ENCODE measurements around the gene LRRC4C. TPM values are rescaled to one million over a fixed set of nuclear protein-coding genes. Genes with fewer than 3 reads are reported as not detected.

The LRRC4C gene
- total RNA-seq, 1 donor from 2014 or later, result 0.64 TPM

DNA sequence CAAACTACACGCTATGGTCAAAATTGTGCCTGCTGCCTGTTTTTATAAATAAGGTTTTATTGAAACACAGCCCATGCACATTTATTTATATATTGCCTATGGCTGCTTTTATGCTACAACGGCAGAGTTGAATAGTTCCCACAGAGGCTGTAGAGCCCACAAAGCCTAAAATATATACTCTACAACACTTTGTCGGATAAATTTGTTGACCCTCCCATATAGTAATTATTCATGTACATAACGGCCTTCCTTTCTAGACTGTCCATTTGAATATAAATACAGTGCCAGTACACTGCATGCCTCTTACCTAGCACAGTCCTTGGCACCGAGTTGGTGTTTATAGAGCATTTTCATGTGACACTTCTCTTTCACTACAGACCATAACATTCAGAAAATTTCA lies 314.0 kb downstream of the LRRC4C start:
- no peak overlapping the region for H3K4me3 Mint-ChIP-seq (ENCODE audit: unreplicated experiment)
- H3K36me3 Mint-ChIP-seq (ENCODE audit: unreplicated experiment), result no peaks in the 10 kb centered on the region
- no peak overlapping the region for H3K27ac Mint-ChIP-seq (ENCODE audit: unreplicated experiment)
- TF ChIP-seq, protein P1, sequence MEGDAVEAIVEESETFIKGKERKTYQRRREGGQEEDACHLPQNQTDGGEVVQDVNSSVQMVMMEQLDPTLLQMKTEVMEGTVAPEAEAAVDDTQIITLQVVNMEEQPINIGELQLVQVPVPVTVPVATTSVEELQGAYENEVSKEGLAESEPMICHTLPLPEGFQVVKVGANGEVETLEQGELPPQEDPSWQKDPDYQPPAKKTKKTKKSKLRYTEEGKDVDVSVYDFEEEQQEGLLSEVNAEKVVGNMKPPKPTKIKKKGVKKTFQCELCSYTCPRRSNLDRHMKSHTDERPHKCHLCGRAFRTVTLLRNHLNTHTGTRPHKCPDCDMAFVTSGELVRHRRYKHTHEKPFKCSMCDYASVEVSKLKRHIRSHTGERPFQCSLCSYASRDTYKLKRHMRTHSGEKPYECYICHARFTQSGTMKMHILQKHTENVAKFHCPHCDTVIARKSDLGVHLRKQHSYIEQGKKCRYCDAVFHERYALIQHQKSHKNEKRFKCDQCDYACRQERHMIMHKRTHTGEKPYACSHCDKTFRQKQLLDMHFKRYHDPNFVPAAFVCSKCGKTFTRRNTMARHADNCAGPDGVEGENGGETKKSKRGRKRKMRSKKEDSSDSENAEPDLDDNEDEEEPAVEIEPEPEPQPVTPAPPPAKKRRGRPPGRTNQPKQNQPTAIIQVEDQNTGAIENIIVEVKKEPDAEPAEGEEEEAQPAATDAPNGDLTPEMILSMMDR (IDR thresholded peaks at IDR 0.05; ENCODE audit: partially characterized antibody, unreplicated experiment), result no peak
- H3K27me3 Mint-ChIP-seq (ENCODE audit: unreplicated experiment), result no peaks in the 10 kb centered on the region
- H3K4me1 Mint-ChIP-seq (ENCODE audit: low read depth, unreplicated experiment), result no peaks in the 10 kb centered on the region
- no peaks in the 10 kb centered on the region for H3K9me3 Mint-ChIP-seq (ENCODE audit: unreplicated experiment)
- no peak for DNase-seq

DNA sequence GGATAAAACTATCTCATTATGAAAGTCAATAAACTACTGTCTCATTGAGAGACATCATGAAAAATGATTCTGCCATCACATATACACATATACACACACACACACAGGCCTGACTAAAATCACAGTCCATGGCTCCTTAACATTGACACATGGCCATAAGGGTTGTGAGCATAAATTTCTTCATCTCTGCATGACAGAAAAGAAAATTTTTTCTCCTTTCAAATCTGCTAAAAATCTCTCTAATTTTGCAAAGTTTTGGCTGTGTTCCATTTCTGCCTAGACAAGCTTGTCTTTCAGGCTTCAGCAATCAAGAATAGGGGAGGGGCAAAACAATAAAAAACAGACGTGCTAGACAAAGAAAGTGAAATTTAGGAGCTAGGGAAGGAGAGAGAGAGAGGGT lies 324.5 kb downstream of the LRRC4C start:
- no peaks in the 10 kb centered on the region for H3K9me3 Mint-ChIP-seq (ENCODE audit: unreplicated experiment)

DNA sequence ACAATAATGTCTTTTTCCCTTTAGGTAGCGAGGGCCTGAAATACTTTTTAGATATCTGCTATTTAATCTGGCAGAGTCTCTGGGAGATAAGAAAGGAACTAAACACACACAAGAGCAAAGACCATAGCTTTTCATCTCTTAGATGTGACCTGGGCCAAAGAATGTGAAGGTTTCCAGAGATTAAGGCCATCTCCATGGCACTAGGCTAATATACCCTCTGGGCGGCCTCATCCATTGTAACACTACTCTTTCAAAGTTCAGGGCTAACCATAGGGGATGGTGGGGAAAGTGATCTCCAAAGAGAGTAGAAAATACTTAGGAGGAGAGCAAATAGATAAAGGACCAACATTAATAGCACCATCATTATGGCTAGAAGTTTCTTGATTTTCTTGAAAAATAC lies 326.4 kb downstream of the LRRC4C start:
- Mint-ChIP-seq H3K4me1 (ENCODE audit: low read depth, unreplicated experiment) (no peaks in the 10 kb centered on the region), H3K9me3 (ENCODE audit: unreplicated experiment) (no peaks in the 10 kb centered on the region), H3K36me3 (ENCODE audit: unreplicated experiment) (no peaks in the 10 kb centered on the region), H3K27me3 (ENCODE audit: unreplicated experiment) (no peaks in the 10 kb centered on the region), H3K27ac (ENCODE audit: unreplicated experiment) (no peak overlapping the region), H3K4me3 (ENCODE audit: unreplicated experiment) (no peak overlapping the region)
- no peak for DNase-seq
- TF ChIP-seq, protein P1 (IDR thresholded peaks at IDR 0.05; ENCODE audit: partially characterized antibody, unreplicated experiment), result no peak

More for the DNA sequence above, 324.5 kb downstream of the LRRC4C start:
- Mint-ChIP-seq H3K27me3 (ENCODE audit: unreplicated experiment) (no peaks in the 10 kb centered on the region), H3K27ac (ENCODE audit: unreplicated experiment) (no peak overlapping the region), H3K4me1 (ENCODE audit: low read depth, unreplicated experiment) (no peaks in the 10 kb centered on the region), H3K4me3 (ENCODE audit: unreplicated experiment) (no peak overlapping the region), H3K36me3 (ENCODE audit: unreplicated experiment) (no peaks in the 10 kb centered on the region)
- TF ChIP-seq, protein P1 (IDR thresholded peaks at IDR 0.05; ENCODE audit: partially characterized antibody, unreplicated experiment), result no peak
- no peak for DNase-seq

DNA sequence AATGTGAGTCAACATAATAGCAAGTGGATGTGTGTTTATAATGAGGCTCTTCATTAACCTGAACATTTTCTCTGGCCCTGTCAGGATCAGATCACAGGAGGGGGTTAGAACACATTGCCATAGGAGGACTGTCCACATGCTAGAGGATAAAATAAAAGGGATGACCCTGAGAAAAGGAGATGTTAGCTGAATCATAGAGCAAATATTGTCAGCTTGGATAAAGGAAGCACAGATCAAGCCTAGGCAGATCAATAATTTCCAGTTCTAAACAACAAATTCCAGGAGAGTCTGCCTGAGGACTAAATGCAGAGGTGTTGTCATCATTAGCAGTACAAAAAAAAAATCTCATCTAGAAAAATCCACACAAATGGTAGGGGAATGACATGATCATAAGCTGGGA lies 337.9 kb downstream of the LRRC4C start:
- TF ChIP-seq, protein P1 (IDR thresholded peaks at IDR 0.05; ENCODE audit: partially characterized antibody, unreplicated experiment), result no peak

DNA sequence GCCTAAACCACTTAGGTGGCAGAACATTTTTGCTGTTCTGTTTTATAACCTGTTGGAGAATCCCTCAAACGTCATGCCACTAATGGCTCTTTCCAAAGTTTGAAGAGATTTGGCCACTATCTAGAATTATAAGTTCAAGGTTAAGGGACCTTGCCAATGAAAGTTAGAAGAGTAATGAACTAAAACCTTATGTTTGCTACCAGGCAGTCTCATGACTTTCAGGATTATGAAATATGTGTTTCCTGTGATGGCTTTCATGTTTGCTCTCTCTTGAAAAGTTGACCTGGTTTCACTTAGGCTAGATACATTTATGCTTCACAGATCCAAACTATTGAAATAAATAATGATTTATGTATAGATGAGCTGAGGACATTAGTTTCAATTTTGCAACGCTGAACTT lies 340.0 kb downstream of the LRRC4C start:
- Mint-ChIP-seq H3K4me3 (ENCODE audit: unreplicated experiment) (no peak overlapping the region), H3K27ac (ENCODE audit: unreplicated experiment) (no peak overlapping the region), H3K9me3 (ENCODE audit: unreplicated experiment) (no peaks in the 10 kb centered on the region), H3K27me3 (ENCODE audit: unreplicated experiment) (no peaks in the 10 kb centered on the region), H3K36me3 (ENCODE audit: unreplicated experiment) (no peaks in the 10 kb centered on the region), H3K4me1 (ENCODE audit: low read depth, unreplicated experiment) (no peaks in the 10 kb centered on the region)
- TF ChIP-seq, protein P1 (IDR thresholded peaks at IDR 0.05; ENCODE audit: partially characterized antibody, unreplicated experiment), result no peak
- no peak for DNase-seq

More for the DNA sequence above, 337.9 kb downstream of the LRRC4C start:
- no peak overlapping the region for H3K4me3 Mint-ChIP-seq (ENCODE audit: unreplicated experiment)
- no peaks in the 10 kb centered on the region for H3K4me1 Mint-ChIP-seq (ENCODE audit: low read depth, unreplicated experiment)
- H3K36me3 Mint-ChIP-seq (ENCODE audit: unreplicated experiment), result no peaks in the 10 kb centered on the region
- no peaks in the 10 kb centered on the region for H3K9me3 Mint-ChIP-seq (ENCODE audit: unreplicated experiment)
- no peak for DNase-seq
- H3K27me3 Mint-ChIP-seq (ENCODE audit: unreplicated experiment), result no peaks in the 10 kb centered on the region
- no peak overlapping the region for H3K27ac Mint-ChIP-seq (ENCODE audit: unreplicated experiment)
